Stimulated activated CD8-positive, alpha-beta memory T cell treated with anti-CD3 and anti-CD28 coated beads, Interleukin-15, amount 100 ng/mL, for 1 hour (primary cell): Measurements from ENCODE around the gene EVC.
"Not testable (repeated sequence)": the region's sequence is repeated elsewhere in the genome, so short reads cannot be mapped to it uniquely, and the experiment has no call there.

ENCODE experiments used
- DNase-seq: peaks from one replicate; pipeline ENCODE4 v3.0.0-alpha.2; 2020; ENCODE audit warnings: low read depth

EVC gene

DNA sequence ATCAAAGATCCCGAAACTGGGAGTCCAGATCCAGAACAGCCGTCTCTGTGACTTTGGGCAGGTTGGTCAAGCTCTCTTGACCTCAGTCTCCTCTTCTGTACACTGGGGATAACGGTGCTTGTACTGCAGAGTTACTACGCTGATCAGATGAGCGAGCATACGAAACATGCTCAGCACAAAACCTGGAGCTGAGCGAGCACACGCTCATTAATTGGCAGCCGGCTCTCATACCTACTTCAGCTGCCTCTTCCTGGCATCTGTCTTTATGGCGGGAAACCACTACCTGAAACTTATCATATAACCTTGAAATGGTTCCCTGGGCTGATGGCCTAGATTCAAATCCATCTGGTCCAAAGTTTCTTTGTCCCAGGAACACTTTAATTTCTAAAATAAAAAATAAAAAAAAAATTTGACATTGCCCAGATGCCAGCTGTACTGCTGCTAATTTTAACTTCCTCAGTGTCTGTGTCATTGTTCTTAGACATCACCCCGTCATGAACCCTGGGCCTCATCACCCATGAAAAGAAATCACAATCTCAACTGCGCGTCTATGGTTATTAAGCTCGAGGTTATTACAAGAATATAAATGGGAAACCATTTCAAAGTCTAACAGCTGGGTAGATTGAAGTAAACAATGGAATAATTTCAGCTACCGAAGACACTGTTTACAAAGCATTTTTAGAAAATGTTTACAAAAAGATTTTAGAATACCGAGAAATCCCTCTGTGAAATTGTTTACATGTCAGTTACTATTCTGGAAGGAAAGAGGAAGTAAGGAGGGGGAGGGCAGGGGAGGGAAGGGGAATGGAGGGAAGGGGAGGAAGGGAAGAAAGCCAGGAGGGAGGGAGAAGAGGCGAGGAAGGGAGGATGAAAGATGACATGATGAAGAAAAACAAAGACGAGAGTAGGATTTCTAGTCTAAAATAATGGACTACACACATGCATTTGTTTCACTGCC is 132.9 kb downstream of the EVC start:
- DNase-seq: no peak

DNA sequence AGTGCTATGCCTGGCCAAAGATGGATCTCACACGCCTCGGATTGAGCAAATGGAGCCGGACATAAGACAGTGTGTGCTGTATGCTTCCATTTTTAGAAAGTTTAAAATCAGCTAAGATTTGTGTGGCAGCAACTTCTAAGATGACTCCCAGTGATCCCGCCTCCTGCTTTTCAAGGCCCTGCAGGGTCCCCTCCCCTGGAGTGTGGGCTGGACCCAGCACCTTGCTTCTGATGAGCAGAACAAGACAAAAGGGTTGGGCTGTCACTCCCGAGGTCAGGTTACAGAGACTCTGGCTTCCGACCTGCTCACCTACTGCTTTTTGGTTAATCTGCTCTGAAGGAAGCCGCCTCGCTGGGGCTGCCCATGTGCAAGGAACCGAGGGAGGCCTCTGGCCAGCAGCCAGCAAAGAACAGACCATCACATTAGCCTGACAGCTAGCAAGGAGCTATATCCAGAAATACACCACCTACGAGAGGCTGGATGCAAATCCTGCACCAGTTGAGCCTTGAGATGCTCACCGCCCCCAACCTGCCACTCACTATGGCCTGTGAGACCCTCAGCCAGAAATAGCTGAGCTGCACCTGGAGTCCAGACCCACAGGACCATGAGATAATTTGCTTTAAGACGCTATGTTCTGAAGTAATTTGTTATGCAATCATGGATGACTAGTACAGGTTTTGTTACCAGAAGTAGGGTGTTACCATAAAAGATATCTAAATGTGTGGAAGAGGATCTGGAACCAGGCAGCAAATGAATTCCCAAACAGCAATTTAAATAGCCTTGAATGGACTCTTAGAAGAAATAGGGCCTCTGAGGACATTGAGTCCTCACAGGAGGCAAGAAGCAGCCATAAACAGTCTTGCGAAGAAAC is 134.3 kb downstream of the EVC start:
- DNase-seq: no peak

DNA sequence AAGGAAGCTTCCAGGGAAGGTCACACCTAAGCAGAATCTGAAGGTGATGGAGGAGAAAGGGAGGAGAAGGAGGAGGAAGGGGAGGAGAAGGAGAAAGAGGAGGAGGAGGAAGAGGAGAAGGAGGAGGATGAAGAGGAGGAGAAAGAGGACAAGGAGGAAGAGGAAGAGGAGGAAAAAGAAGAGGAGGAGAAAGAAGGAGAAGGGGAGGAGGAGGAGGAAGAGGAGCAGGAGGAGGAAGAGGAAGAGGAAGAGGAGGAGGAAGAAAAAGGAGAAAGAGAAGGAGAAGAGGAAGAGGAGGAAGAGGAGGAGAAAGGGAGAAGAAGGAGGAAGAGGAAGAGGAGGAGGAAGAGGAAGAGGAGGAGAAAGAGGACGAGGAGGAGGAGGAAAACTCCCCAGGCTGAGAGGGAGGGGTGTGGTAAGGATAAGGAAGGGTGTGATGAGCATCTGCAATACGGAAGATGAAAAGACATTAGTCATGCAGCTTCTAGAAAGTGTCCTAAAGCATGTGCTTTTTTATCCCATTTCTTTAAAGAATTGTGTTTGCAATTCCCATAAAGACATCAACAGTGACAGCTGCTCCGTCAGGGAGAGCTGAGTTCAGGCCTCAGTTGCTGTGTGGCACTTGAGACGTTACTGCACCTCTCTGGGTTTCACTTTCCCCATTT is 140.8 kb downstream of the EVC start:
- no peak for DNase-seq

DNA sequence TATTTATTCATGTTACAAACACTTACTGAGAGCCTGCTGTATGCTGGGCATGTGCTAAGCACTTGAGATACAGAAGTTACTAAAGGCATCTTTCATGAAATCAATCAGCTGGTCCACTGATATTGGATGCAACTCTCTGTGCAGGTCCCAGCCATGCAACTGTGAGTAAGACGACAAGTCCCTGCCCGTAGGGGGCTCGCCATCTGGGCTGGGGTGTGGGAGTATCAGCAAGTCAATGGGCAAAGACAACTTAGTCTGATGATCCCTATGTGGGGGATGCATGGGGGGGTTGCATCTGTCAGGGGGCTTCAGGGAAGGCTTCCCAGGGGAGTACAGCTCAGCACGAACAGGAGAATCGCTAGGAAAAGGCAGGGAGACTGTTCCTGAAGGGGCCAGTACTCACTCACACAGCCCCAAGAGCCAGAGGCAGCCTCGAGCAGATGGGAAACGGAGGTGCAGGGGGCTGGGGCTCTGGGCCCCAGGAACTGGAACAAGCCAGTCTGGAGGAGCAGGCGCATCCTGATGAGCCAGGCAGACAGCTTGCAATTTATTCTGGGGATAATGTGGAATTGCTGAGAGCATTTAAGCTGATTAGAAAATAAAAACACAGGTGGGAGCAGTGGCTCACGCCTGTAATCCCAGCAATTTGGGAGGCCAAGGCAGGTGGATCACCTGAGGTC is 141.7 kb downstream of the EVC start:
- DNase-seq: no peak

DNA sequence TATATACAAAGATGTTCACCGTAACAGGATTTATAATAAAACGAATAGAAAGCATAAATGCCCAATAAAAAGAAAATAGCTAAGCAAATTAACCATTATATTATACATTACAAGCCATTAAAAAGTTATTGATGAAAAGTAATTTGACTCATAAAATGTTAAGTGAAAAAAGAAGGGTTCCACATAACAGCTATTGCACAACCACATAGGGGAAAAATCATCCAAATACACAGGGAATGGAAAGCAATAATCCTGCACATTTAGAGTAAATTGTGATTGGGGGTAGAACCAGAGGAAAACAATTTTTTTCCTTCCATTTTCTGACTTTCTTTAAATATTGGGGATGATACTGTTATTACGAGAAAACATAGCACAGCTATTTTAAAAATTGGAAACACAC is 143.9 kb downstream of the EVC start:
- DNase-seq: no peak

- DNase-seq: not testable (repeated sequence)
Measured at GRCh38 chr4:5856362-5856761, 145.4 kb downstream of the EVC start.

DNA sequence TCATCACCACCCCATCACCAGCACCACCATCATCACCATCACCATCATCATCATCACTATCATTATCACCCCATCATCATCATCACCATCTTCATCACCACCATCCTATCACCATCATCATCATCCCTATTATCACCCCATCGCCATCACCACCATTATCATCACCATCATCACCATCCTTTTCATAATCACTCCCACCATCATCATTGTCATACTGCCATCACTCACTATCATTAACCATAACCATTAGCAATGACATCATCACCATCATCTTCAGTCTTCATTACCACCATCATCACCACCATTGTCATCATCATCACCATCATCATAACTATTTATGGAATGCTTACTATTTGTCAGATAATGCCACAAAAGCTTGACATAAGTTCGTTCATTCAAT is 146.2 kb downstream of the EVC start:
- DNase-seq: no peak

GRCh38 chr4:5858020-5858769 is 147.2 kb downstream of the EVC start:
- no peak for DNase-seq

DNA sequence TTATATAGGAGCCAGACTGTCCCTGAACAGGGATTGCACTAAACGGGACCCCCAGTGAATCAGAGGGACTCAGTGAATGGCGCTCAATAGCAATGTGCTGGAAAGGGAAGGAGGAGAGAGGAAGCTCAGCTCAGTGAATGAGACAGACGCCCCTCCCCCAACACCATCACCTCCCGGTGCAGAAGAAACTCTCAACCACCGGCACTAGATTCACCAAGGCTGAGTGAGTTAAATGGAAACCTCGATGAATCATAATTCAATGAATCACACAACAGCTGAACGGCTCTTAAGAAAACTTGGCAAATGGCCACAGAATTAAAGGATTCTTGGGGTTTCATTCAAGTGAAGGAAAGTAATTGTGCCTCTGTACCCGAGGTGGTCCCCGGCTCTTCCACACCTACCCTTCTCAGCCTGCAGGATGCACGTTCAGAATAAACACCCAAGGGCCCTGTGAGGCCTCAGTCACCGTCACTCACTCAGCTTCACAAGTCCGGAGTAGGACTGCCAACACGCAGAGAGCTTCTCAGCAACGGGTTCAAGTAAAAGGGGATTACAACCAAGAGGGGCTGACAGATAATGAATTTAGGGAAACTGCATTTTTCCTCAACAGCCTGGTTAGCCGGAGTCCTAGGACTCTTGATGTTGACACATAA is 152.6 kb downstream of the EVC start:
- no peak for DNase-seq
